Epithelial cell of prostate (primary cell): ENCODE results near the gene ATP6V0D1.
A peak's percentile ranks its signal among the peaks of the same experiment; 100 is the strongest.

Experiments used
- DNase-seq: peaks from one replicate; pipeline ENCODE4 v3.0.0-alpha.2; 2011; ENCODE audit warnings: low read depth, low spot score
- H3K27ac ChIP-seq: fragments of 450-650 bp; 2 replicates; pipeline ENCODE4 v1.5.1; 2017; ENCODE audit warnings: mild to moderate bottlenecking

ATP6V0D1 gene

DNA sequence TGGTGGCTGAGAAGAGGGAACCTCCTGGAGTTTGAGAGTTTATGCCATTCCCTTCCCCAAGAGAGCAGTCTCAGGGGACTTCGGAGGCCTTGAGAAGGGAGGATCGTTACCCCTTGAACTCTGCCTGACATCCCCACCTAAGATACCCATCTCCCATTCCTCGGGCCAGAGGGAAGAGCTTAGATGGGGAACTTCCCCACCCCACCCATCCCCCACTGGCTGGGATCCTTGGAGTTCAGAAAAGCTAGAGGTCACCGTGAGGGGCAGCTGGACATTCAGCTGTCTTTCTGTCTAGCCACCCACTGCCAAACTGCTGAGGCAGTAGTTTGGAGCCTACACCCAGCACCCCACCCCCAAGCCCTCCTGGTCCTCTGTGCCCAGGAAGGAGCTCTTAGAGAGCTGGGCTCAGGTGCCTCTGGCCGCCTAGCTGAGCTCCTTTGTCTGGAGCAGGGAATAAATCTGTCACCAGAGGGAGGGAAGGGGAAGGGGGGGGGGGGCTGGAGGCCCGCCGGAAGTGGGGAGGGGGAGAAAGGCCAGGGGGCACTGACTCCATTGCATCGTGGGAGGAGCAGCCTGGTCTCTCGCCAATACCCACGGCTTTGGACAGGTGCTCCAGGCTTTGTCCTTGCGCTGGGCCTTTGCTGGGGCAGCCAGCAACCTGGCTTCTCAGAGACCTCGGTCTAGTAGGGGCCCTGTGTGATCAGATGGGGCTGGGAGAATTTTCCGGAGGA lies 49.0 kb downstream of the ATP6V0D1 start:
- no peak for DNase-seq
- H3K27ac ChIP-seq, result no peak overlapping the region

DNA sequence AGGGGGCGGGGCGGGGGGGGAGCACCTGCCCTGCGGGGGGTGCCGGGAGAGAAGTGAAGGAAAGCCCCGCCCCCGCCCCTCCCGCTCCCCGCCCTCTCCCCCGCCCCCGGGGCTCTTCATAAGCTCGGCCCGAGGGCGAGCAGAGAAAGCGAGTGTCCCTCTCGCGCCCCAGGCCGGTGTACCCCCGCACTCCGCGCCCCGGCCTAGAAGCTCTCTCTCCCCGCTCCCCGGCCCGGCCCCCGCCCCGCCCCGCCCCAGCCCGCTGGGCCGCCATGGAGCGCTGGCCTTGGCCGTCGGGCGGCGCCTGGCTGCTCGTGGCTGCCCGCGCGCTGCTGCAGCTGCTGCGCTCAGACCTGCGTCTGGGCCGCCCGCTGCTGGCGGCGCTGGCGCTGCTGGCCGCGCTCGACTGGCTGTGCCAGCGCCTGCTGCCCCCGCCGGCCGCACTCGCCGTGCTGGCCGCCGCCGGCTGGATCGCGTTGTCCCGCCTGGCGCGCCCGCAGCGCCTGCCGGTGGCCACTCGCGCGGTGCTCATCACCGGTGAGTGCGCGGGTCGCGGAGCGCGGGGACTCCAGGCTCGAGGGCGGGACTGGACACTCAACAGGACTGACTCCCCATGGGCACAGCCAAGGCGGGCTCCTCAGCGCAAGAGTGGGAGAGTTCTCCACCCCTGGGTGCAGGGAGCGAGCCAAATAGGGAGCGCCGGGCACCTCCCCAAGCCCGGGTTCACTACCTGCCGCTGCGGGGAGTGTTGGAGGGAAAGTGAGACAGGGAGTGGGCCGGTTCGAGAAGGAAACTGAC lies 49.8 kb downstream of the ATP6V0D1 start, which contains the start of gene HSD11B2:
HSD11B2 (plus strand) TSS at position 145 of the 798 bp plus-strand sequence; CDS start at position 273, 128 bp downstream.
- no peak for DNase-seq

DNA sequence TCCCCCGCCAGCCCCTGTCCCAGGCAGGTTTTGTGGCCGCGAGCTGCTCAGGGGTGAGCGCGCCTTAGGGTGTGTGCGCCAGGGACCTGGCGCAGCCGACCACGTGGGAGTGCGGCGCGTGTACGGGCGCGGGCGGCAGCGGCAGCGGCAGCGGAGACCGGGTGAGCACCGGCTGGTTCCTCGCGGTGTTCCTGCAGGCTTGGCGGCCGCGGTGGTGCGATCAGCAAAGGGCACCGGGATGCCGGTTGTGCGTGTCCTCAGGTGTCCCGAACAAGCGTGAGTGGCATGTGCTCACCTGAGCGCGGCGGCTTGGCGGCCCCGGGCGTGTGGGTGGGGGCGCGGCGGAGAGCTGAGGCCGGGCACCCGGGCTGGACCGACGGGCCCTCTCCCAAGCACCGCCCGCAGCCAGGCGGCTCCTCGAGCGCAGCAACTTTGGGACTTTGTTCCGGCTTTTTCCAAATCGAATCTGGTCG lies 50.4 kb downstream of the ATP6V0D1 start:
- H3K27ac ChIP-seq, result no peak overlapping the region
- no peak for DNase-seq

More for the DNA sequence above, 49.8 kb downstream of the ATP6V0D1 start, which contains the start of gene HSD11B2:
- no peak within 1 kb of the TSS for H3K27ac ChIP-seq

DNA sequence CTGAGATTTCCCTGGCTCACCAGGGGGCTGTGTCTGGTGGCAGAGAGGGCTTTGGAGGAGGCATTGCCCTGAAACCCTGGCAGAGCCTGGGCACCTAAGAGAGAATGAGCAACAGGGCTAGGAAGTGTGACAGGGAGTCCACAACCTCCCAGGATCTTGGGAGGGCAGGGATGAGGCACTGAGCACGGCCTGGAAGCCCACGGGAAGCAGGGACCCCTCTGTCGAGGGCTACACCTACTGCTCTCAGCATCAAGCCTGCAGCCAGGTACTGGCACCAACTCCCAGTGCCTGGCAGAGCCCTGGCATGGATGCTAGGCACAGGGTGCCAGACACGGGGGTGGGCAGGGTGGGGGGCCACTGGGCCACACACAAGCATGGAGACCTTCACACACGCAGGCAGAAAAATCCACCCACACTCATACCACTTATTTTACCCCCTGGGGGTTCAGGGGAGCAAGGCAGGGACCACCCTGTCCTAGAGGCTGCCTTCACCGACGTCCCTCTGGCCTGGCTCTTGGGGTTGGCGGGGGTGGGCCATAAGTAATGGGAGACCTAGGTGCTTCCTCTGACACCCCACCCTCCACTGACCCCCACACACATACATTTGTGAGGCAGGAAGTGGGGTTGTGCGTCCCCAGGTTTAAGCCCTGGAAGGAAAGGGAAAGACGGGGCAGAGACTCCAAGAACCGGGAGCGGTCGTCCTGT lies 51.0 kb downstream of the ATP6V0D1 start:
- H3K27ac ChIP-seq, result no peak overlapping the region

DNA sequence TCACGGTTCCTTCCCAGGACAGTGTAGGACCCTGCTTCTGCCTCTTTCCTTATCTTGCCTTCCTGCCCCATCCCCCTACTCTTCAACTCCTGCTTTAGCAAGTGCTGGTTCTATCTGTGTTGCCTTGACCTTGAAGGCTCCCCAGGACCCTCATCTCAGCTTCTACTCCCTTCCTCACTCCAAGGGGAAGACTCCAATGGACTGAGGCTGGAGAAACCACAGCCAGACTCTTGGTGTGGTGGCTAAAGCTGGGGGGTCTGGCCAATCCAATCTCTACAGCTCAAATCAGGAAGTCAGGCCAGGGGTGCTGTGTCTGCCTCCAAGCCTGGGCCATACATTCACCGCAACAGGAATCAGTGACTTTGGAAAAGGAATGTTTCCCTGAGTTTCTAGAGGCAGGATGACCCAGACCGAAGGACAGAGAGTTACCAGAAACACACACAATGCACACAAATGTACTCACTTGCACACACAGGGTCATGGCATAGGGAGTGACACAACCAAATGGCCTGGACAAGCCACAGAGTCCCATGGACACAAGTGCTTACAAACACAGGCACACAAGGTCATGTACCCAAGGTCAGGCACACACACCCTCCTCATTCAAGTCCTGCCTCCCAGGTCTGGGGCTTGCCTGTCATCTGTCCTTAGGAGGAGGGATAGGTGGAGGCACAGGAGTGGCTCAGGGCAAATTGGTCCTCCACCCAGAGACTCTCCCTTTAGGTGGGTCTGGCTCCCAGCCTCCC lies 51.7 kb downstream of the ATP6V0D1 start:
- DNase-seq, result no peak

More for the DNA sequence above, 51.0 kb downstream of the ATP6V0D1 start:
- no peak for DNase-seq

DNA sequence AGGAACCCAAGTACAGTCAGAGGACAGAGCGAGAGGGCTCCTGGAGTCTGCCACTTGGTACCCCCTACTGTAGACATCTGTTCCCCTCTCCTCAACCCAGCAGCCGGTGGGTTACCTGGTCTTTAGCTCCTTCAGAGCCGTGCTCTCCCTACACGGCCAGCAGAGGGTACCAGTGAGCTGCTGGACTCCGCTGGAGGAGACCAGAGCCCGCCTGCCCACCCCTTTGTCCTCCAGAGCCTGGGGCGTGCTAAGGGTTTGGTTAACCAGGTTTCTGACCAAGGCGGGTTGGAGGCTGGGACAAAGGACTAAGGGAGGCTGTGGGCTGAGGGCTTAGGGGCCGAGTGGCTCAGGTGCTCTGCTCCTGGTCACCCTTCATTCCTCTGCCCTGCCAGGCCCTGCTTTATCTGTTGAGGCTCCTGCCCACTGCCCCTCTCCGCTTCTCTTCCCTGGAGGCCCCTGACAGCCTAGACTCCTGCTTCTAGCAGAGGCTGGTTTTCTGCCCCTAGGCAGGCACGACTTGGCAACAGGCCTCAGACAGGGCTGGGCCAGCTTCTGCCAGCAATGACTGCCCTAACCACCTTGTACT lies 52.7 kb downstream of the ATP6V0D1 start:
- H3K27ac ChIP-seq, result no peak overlapping the region
- DNase-seq, result no peak

More for the DNA sequence above, 51.7 kb downstream of the ATP6V0D1 start:
- no peak overlapping the region for H3K27ac ChIP-seq

DNA sequence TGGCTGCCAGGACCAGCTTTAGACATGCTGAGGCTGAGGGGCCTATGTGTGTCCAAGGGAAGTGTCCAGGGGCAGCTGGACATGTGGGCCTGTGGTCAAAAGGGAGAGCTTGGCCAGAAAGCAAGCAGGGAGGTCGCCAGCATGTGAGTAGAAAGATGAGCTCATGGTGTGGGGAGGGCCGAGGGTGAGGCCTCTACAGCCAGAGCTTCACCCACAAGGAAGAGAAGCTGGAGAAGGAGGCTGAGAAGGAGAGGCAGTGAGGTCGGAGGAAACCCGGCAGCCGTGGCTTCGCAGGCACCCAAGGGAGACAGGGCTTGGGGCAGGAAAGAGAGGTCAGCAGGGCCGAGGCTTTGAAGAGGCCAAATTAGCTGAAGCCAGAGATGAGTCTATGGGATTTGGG lies 54.0 kb downstream of the ATP6V0D1 start:
- DNase-seq, result no peak
- H3K27ac ChIP-seq, result no peak overlapping the region

DNA sequence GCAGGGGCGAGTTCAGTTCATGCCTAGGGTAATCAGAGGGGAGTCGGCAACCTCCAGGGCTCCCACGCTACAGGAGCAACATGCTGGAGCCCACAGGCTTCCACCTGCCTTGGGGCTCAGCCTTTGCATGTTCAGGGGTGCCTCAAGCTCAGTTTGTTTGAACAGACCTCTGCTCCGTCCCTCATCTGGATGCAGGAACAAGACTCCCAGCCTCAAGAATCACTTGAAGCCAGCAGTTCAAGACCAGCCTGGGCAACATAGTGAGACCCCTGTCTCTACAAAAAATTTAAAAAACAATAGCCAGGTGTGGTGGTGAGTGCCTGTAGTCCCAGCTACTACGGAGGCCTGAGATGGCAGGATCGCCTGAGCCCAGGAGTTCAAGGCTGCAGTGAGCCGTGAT lies 54.9 kb downstream of the ATP6V0D1 start:
- no peak overlapping the region for H3K27ac ChIP-seq
- DNase-seq, result no peak

DNA sequence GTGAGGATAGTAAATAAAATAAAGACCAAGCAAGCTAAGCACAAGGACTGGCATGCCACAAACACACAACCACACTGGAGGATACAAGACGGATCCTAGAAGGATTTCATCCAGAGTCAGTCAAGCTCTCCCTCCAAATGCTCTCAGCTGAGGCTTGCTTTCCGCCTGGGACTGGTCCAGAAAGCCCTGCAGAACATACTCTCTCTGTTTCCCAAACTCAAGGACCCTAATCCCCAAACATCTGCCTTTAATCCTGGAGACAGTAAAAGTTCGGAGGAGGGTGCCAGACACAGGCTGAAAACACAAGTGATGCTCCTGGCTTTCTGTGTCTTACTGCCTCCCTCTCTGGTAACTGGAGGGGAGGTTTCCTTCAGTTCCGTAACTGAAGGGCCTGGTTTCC lies 55.4 kb downstream of the ATP6V0D1 start:
- no peak for DNase-seq
- no peak overlapping the region for H3K27ac ChIP-seq

DNA sequence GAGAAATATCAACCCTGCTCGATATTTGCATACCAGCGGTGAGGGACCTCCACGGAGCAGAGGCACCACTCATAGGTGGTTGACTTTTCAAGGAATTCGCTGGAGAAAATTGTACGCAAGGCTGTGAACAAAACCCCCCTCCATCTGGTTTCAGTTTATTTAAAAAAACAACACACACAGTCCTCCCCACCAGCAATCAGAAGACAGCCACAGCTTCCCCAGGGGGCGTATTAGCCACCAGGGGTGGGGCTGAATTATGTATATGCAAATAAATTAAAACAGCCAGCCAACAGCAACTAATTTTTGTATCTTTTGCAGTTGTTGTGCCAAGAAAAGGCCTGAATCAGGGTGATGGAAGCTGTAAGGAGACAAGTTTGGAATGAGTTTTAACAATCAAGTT lies 55.9 kb downstream of the ATP6V0D1 start:
- no peak overlapping the region for H3K27ac ChIP-seq
- DNase-seq, result no peak

DNA sequence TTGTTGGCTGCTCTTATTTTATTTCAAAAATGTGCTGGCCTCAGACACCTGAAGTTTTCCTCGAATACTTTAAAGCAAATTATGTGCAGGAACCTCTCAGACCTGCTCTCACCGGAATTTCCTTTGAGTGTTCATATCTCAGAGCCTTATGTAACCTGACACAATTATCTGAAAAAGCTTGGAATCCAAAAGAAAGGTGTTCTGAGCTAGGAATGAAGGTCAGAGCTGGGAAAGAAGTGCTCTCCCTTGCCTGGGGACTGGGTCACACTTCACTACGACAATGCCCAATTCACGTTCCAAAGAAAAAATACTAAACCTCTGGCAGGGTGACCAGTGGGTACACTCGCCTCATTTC lies 56.7 kb downstream of the ATP6V0D1 start:
- H3K27ac ChIP-seq, result no peak overlapping the region
- no peak for DNase-seq

DNA sequence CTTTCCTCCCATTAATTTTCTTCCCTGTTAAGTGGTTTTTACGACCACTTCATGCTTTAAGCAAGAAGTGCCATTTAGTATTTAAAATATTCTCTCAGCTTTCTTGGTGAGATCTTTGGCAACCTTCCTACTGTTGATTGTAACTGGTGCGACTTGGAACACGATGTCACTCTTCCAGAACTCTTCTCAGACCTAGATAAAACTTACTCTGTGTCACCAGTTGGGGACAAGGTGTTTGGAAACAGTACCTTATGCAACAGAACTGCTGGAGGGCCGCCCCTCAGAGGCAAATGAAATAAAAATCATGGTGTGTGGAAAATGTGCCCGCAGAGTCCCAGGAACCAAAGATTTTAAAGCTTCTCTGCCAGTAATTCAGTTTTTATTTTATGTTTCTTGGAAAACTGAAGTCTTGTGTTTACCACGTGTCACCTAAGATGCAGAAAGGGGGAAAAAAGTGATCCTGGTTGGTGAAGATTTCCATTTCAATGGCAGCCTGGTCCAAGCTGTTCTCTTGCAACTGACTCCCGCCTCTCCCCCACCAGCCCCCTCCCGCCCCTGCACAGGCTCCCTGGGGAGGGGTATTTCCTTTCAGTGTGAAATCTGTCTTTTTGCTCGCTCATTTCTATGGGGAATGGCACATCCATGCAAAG lies 57.2 kb downstream of the ATP6V0D1 start:
- H3K27ac ChIP-seq, result no peak overlapping the region
- DNase-seq, result no peak

DNA sequence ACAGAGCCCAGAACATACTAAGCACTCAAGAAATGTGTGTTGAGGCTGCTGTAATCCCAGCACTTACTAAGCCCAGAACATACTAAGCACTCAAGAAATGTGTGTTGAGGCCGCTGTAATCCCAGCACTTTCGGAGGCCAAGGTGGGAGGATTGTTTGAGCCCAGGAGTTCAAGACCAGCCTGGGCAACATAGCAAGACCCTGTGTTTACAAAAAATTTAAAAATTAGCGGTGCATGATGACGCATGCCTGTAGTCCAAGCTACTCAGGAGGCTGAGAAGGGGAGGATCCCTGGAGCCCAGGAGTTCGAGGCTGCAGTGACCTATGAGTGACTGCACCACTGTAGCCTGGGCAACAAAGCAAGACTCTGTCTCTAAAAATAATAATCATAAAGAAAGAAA lies 57.9 kb downstream of the ATP6V0D1 start:
- no peak overlapping the region for H3K27ac ChIP-seq
- no peak for DNase-seq

DNA sequence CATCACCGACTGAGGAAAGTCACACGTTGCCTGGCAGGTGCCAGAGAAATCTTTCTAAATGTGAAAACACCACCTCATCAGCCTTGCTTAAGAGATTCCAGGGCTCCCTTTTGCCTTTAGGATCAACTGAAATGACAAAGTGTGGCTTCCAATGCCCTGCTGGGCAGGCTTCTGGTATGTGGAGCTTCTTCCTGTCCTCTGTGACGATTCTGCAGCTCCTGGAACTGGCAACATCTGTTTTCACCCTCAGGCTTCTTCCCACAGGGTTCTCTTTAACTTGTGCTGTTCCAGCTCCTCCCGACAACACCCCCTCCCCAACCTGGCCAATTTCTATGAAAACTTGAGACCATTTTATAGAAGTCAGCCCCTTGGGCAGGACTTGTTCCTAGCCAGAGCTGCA lies 59.9 kb downstream of the ATP6V0D1 start:
- no peak for DNase-seq
- no peak overlapping the region for H3K27ac ChIP-seq

DNA sequence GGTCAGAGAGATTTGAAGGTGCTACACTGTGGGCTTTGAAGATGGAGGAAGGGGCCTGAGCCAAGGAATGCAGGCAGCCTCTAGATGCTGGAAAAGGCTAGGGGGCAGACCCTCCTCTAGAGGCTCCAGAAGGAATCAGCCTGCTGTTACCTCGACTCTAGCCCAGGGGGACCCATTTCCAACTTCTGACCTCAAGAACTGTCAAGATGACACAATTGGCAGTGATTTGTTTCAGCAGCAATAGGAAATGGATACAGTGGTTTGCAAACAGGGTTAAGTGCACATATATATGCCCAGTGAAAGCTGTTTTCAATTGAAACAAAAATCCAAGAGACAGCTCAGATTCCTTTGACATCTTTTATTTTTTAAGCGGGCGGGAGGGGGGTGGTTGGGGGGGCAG lies 61.0 kb downstream of the ATP6V0D1 start:
- no peak for DNase-seq
- H3K27ac ChIP-seq, result no peak overlapping the region

DNA sequence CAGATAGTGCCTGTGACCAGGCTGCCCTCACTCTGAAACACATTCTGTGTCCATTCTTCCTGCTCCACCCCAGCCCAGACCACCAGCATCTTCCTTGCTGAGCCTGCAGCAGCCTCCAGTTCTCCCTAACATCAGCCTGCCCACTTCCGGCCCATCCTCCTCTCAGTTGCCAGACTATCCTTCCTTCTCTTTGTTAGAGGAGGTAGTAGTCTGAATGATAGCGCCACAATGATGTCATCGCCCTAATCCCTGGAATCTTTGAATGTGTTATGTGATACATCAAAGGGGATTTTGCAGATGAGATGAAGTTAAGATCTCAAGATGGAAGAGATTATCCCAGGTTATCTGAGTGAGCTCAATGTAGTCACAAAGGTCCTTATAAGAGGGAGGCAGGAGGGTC lies 61.5 kb downstream of the ATP6V0D1 start:
- no peak overlapping the region for H3K27ac ChIP-seq
- DNase-seq, result no peak

DNA sequence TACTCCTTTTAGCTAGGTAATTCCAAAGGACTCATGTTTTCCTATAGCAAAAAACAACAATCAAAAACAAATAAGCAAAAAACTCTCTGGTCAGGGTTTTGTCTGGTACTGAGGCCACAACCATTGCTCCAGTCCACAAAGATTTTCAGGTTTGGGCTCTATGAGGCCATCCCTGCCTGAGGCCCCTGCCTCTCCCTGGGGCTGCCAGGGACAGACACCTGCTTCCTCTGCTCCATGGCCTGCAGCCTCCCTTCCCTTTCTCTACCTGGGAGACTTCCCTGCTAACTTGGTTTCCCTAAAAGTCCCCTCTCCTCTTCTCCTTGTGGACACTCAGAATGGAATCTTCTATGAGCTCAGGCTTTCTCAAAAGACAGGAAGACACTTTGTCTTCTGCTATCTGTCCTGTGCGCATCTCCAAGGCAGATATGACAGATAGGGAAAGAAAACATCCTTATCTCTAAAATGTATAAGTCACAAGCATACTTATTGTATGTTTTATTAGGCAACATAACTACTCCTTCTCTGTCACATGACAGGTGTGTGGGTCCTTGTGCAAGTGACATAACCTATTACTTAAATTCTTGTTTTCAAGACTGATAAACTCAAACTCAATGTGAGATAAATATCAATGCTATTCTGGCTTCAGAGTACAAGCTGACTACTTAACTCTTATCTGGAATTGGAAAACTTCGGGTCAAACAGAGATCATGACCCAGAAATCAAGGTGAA lies 63.5 kb downstream of the ATP6V0D1 start:
- no peak overlapping the region for H3K27ac ChIP-seq
- no peak for DNase-seq

DNA sequence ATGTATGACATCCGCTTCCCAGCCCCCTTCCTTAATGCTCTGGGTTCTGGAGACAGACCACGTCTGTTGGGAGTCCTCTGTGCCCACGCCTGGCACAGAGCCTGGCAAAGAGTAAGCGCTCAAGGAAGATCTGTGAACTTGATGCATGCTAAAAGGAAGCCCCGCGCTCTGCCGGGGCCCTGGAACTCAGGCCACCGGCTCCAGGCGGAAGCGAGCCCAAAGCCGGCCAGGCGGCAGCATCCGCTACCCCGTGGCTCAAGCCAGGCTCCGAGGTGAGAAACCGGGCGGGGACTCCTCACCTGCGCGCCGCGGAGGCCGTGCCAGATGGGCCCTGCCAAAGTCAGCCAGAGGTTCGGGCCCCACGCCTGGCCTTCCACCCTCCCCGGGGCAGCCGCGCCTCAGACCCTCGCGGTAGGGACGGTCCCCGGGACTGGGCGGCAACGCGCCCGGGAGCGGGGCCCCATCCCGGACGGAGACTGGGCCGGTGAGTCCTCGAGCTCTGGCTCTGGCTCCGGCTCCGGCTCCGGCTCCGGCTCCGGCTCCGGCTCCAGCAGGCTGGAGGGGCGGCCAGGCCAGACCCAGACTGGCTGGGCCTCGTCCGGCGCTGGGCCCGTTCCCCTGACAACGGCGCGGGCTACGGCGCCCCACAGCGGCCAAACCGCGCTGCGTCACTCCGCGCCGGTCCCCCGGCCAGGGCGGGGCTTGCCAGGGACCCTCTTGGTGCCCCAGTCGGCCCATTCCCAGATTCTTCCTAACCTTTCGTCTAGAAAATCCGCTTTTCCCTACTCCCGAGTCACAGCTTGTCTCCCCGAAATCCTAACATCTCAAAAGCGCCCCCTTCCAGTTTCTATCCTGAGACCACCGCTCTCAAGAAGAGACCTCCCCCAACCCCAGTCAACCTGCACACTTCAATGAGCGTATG lies 64.8 kb downstream of the ATP6V0D1 start, which contains the start of gene ZDHHC1:
ZDHHC1 (minus strand) TSS at position 606 of the 922 bp plus-strand sequence. CDS start 8,702 bp downstream, outside the sequence.
- no peak for DNase-seq
- H3K27ac ChIP-seq, result peak within 1 kb of the TSS; percentile 50
